Gastrocnemius medialis (tissue), 4 donors: Measurements from ENCODE around the gene TEX11. TPM values are rescaled to one million over a fixed set of nuclear protein-coding genes. Genes with fewer than 3 reads are reported as not detected.
"Not testable (repeated sequence)": the region's sequence is repeated elsewhere in the genome, so short reads cannot be mapped to it uniquely, and the experiment has no call there.

Source experiments
- ATAC-seq, 2 donors: fragments of 150-250 bp; one replicate each; pipeline ENCODE4 v1.9.1; 2016
- DNase-seq, 2 donors: peaks; one replicate each; pipeline ENCODE4 v3.0.0-alpha.2; 2019
- H3K27ac ChIP-seq, 4 donors: fragments of 200-600 bp; sonication (generic); 1 replicate in 1 of 4; 2 replicates in 3 of 4; pipeline ENCODE4 v1.5.1; 2016 to 2018; ENCODE audit warnings: mild to moderate bottlenecking in 2 of 4, moderate library complexity in 1 of 4
- H3K27me3 ChIP-seq, 3 donors: fragments of 200-600 bp; sonication (generic) in 2 of 3; 1 replicate in 1 of 3; 2 replicates in 2 of 3; pipeline versions ENCODE4 v1.5.1 to v1.6.0; 2016 to 2019; ENCODE audit warnings: mild to moderate bottlenecking in 1 of 3, moderate library complexity in 1 of 3
- H3K36me3 ChIP-seq, 2 donors: fragments of 200-600 bp; sonication (generic) in 1 of 2; one replicate each; pipeline ENCODE4 v1.5.1; 2017 to 2018
- H3K4me1 ChIP-seq, 2 donors: fragments of 200-600 bp; sonication (generic) in 1 of 2; one replicate each; pipeline ENCODE4 v1.5.1; 2016 to 2017; ENCODE audit warnings: mild to moderate bottlenecking in 2 of 2
- H3K4me3 ChIP-seq, 4 donors: fragments of 200-600 bp; sonication (generic) in 3 of 4; 1 replicate in 1 of 4; 2 replicates in 3 of 4; pipeline ENCODE4 v1.5.1; 2016 to 2019; ENCODE audit warnings: mild to moderate bottlenecking in 2 of 4
- H3K9me3 ChIP-seq, 3 donors: fragments of 200-600 bp; sonication (generic) in 2 of 3; 1 replicate in 1 of 3; 2 replicates in 2 of 3; pipeline ENCODE4 v1.5.1; 2016 to 2019
- POLR2A ChIP-seq, 2 donors: fragments of 450-650 bp; IDR thresholded peaks; one replicate each; pipeline ENCODE4 v1.6.1; 2017; ENCODE audit warnings: antibody characterized with exemption in 2 of 2, mild to moderate bottlenecking in 2 of 2, moderate library complexity in 2 of 2
- in situ Hi-C, 4 donors: fragments of 200-750 bp; cut with MboI; loops; one replicate each; pipeline versions ENCODE4 v1.15.0 to v1.8.0; 2017; ENCODE audit warnings: low sequenced_read_pairs in 4 of 4
- intact Hi-C: fragments of 100-400 bp; cut with DNase I; formaldehyde crosslinking; loops from one replicate; pipeline ENCODE4 v1.15.1; 2023; ENCODE audit warnings: low total_unique reads
- total RNA-seq, 4 donors: library from RNA; depleted of rRNA; stranded (reverse); fragments of >200 nt; gene quantifications; one replicate each; pipeline versions ENCODE4 v1.1.0 to v1.2.3, GENCODE V29; 2016
- TF ChIP-seq, protein P1 (sequence below), 5 experiments: fragments of 450-650 bp in 3 of 5; fragments of 200-600 bp in 2 of 5; sonication (generic) in 2 of 5; IDR thresholded peaks in 4 of 5; conservative IDR thresholded peaks in 1 of 5; 1 replicate in 4 of 5; 2 replicates in 1 of 5; pipeline ENCODE4 v1.5.1; 2016 to 2019; ENCODE audit warnings: antibody characterized with exemption in 5 of 5, mild to moderate bottlenecking in 3 of 5, moderate library complexity in 3 of 5

The TEX11 gene
- total RNA-seq, 4 donors from 2014 or later: not detected

DNA sequence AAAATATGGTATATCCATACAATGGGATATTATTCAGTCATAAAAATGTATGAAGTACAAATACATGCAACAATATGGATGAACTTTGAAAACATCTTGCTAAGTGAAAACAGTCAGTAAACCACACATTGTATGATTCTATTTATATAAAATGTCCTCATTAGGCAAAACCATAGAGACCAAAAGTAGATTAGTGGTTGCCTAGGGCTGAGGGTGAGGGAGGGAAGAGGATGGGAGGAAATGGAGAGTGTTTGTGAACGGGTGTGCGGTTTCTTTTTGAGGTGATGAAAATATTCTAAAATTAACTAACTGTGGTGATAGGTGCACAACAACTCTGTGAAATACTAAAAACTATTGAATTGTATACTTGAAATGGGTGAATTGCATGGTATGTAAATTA is 29.6 kb downstream of the TEX11 start:
- H3K36me3 ChIP-seq: no peaks in the 10 kb centered on the region
- no peak for DNase-seq
- no peak for ATAC-seq
- intact Hi-C loops: no loop called here
- in situ Hi-C loops: no loop called here
- no peaks in the 10 kb centered on the region for H3K4me1 ChIP-seq
- no peak overlapping the region for H3K27ac ChIP-seq
- no peaks in the 10 kb centered on the region for H3K27me3 ChIP-seq
- TF ChIP-seq, protein P1, sequence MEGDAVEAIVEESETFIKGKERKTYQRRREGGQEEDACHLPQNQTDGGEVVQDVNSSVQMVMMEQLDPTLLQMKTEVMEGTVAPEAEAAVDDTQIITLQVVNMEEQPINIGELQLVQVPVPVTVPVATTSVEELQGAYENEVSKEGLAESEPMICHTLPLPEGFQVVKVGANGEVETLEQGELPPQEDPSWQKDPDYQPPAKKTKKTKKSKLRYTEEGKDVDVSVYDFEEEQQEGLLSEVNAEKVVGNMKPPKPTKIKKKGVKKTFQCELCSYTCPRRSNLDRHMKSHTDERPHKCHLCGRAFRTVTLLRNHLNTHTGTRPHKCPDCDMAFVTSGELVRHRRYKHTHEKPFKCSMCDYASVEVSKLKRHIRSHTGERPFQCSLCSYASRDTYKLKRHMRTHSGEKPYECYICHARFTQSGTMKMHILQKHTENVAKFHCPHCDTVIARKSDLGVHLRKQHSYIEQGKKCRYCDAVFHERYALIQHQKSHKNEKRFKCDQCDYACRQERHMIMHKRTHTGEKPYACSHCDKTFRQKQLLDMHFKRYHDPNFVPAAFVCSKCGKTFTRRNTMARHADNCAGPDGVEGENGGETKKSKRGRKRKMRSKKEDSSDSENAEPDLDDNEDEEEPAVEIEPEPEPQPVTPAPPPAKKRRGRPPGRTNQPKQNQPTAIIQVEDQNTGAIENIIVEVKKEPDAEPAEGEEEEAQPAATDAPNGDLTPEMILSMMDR (IDR thresholded peaks at IDR 0.05 in 4 of 5, conservative IDR thresholded peaks at IDR 0.05 in 1 of 5): no peak
- no peak for TF ChIP-seq POLR2A (IDR thresholded peaks at IDR 0.05)
- H3K4me3 ChIP-seq: no peak overlapping the region
- H3K9me3 ChIP-seq: no peaks in the 10 kb centered on the region

DNA sequence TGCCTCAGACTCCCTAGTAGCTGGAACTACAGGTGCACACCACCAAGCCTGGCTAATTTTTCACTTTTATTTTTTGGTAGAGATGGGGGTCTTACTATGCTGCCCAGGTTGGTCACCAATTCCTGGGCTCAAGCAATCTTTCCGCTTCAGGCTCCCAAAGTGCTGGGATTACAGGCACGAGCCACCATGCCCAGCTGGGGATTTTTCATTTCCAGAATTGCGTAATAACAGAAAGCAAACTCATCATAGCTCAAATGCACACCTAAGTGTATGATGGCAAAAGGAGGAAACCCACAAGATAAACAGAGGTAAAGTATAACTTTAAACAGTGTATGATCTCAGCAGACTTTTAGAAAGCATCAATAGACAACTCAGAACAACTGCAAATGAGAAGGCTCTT is 56.2 kb downstream of the TEX11 start:
- no peaks in the 10 kb centered on the region for H3K27me3 ChIP-seq
- no peak overlapping the region for H3K4me3 ChIP-seq
- intact Hi-C loops: no loop called here
- H3K9me3 ChIP-seq: no peaks in the 10 kb centered on the region
- no peaks in the 10 kb centered on the region for H3K4me1 ChIP-seq
- DNase-seq (no peak), ATAC-seq (no peak)
- no peaks in the 10 kb centered on the region for H3K36me3 ChIP-seq
- in situ Hi-C loops: no loop called here
- no peak overlapping the region for H3K27ac ChIP-seq
- no peak for TF ChIP-seq POLR2A (IDR thresholded peaks at IDR 0.05)
- TF ChIP-seq, protein P1 (IDR thresholded peaks at IDR 0.05 in 4 of 5, conservative IDR thresholded peaks at IDR 0.05 in 1 of 5): no peak

DNA sequence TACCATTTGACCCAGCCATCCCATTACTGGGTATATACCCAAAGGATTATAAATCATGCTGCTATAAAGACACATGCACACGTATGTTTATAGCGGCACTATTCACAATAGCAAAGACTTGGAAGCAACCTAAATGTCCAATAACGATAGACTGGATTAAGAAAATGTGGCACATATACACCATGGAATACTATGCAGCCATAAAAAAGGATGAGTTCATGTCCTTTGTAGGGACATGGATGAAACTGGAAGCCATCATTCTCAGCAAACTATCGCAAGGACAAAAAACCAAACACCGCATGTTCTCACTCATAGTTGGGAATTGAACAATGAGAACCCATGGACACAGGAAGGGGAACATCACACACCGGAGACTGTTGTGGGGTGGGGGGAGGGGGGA is 64.4 kb downstream of the TEX11 start:
- H3K27me3 ChIP-seq, intact Hi-C loops, H3K36me3 ChIP-seq, H3K4me1 ChIP-seq, H3K4me3 ChIP-seq, H3K27ac ChIP-seq, in situ Hi-C loops, DNase-seq, ATAC-seq, H3K9me3 ChIP-seq: not testable (repeated sequence)

DNA sequence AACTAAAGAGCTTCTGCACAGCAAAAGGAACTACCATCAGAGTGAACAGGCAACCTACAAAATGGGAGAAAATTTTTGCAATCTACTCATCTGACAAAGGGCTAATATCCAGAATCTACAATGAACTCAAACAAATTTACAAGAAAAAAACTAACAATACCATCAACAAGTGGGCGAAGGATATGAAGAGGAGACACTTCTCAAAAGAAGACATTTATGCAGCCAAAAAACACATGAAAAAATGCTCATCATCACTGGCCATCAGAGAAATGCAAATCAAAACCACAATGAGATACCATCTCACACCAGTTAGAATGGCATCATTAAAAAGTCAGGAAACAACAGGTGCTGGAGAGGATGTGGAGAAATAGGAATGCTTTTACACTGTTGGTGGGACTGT is 64.9 kb downstream of the TEX11 start:
- ATAC-seq, intact Hi-C loops, H3K27ac ChIP-seq, H3K36me3 ChIP-seq, H3K9me3 ChIP-seq, H3K27me3 ChIP-seq, DNase-seq, H3K4me1 ChIP-seq, H3K4me3 ChIP-seq, in situ Hi-C loops: not testable (repeated sequence)

DNA sequence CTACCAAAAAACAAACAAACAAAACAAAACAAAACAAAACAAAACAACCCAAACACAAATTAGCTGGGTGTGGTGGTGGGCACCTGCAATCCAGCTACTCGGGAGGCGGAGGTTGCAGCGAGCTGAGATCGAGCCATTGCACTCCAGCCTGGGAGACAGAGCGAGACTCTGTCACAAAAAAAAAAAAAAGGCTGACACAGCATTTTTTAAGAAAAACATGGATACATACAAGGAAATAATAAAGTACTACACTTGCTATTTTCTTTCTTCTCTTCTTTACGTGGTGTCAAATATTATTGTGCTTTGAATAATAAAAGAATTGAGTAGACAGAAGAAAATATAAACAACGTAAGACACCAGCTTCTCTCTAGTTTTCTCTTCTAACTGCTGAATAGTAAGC is 73.9 kb downstream of the TEX11 start:
- Histone ChIP-seq H3K4me3 (no peak overlapping the region), H3K4me1 (no peaks in the 10 kb centered on the region), H3K27ac (no peak overlapping the region), H3K9me3 (no peaks in the 10 kb centered on the region), H3K36me3 (no peaks in the 10 kb centered on the region), H3K27me3 (no peaks in the 10 kb centered on the region)
- TF ChIP-seq, protein P1 (IDR thresholded peaks at IDR 0.05 in 4 of 5, conservative IDR thresholded peaks at IDR 0.05 in 1 of 5): no peak
- no peak for TF ChIP-seq POLR2A (IDR thresholded peaks at IDR 0.05)
- intact Hi-C loops (no loop called here), in situ Hi-C loops (no loop called here)
- DNase-seq (no peak), ATAC-seq (no peak)

DNA sequence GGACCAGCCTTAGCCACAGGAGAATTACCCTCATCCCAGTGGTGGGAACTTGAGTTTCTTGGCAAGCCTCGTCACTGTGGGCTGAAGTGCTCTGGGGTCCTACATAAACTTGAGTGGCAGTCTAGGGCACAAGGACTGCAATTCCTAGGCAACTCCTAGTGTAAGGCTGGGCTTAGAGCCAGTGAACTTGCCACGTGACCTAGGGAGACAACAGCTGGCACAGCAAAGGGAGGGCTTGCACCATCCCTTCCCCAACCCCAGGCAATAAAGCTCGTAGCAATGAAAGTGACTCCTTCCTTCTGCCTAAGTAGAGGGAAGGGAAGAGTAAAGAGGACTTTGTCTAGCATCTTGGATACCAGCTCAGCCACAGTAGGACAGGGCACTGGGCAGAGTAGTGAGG is 81.8 kb downstream of the TEX11 start:
- H3K36me3 ChIP-seq: no peaks in the 10 kb centered on the region
- no peaks in the 10 kb centered on the region for H3K27me3 ChIP-seq
- intact Hi-C loops (no loop called here), in situ Hi-C loops (no loop called here)
- H3K4me1 ChIP-seq: no peaks in the 10 kb centered on the region
- DNase-seq (no peak), ATAC-seq (no peak)
- H3K9me3 ChIP-seq: no peaks in the 10 kb centered on the region
- H3K4me3 ChIP-seq: no peak overlapping the region
- H3K27ac ChIP-seq: no peak overlapping the region
- no peak for TF ChIP-seq POLR2A (IDR thresholded peaks at IDR 0.05)
- TF ChIP-seq, protein P1 (IDR thresholded peaks at IDR 0.05 in 4 of 5, conservative IDR thresholded peaks at IDR 0.05 in 1 of 5): no peak
